HG03064 (cell line): ENCODE results near the gene COMTD1.

Experiments used
- ATAC-seq: cut with Tn5 transposase; IDR thresholded peaks from one replicate; pipeline ENCODE4 v1.9.1; 2021; ENCODE audit warnings: low read depth; ENCODE audit not compliant: unreplicated experiment

Gene COMTD1

DNA sequence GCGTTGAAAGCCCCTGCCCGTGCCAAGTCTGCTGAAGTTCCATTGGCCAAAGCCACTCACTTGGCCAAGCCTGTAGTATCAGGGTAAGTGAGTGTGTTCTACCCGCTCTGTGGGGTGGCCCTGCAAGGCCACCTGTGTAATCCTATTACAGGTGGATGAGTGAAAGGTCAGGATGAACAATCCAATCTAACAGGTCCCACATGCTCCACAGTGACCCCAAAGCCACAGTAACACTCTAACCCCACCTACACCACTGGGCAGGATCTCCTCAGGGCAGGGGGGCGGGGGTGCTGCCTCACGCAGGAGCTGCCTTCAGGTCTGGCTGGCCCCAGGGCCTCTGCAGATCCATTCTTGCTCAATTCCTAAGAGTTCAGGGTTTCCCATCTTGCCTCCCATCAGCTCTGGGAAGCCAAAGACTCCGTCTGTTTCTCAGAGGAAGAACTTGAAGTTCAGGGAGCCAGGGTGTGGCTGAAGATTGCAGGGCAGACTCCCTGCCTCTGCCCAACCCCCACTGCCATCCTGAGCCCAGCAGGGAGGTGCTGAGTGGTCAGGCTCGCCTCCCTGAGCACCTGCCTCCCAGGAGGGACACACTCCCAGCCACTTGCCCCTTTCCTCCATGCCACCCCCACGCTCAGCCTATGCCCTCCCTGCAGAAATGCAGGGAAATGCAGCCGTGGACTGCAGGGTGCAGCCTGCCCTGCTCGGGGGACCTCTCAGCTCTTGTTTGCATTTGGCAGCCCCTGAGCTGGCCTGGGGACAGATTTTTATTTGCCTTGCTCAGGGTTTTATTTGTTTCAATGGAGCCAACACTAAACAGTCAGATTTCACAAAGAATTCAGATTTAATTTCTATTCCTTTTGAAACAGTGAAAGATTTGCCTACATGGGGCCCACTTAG, 9.8 kb upstream of the COMTD1 start:
- no peak for ATAC-seq

DNA sequence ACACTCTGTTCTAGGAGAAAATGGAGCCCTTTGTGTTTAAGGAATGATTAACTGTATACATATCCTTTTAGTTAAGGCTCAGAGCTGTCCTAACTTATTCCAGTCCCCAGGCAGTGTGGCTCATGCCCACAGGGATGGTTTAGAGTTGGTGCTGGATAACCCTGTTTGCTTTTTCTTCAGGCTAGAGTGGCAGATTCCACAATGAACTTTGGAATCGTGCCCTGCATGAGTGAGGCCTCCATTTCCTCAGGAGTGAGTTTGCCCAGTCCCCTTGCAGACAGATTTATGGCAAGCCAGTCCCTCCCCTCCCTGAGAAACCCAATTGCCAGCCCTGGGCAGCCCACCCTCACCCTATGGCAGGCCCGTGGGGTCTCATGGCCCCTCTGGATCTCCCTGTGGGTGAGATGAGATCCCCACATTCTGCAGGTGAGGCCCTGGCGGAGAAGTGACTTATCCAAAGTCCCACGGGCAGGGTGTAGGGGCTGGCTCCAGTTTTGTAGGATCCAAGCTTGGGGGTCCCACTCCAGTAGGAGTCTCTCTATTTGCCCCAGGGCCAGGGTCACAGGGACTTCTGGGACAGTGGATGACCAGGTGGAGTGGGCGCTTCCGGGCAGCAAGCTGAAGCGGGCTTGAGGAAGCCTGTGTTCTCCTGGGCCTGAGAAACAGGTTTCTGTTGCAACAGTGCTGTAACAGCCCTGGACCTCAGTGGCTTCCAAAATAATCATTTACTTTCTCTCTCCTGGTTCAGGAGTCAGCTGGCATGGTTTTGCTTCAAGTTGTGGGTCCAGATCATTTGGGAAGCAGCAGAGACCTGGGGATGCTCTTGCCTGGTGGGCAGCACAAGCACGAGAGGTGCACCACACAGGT, 9.0 kb upstream of the COMTD1 start:
- ATAC-seq: no peak

DNA sequence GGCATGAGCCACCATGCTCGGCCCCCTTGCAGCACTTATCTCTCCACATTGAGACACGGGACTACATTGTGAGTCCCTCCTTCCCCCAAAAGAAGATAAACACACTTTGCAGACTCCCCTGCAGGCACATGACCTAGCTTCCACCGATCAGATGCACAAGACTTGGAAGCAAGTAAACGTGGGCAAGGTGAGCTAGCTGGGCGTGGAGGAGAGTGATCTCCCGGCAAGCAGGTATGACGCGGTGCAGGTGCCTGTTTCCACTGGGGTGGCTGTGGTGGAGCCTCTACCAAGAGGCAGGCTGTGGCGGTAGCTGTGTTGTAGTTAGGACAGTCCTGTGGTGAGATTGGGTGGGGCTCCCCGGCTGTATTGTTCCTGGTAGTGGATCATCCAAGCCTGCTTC, 7.7 kb upstream of the COMTD1 start:
- ATAC-seq: no peak

DNA sequence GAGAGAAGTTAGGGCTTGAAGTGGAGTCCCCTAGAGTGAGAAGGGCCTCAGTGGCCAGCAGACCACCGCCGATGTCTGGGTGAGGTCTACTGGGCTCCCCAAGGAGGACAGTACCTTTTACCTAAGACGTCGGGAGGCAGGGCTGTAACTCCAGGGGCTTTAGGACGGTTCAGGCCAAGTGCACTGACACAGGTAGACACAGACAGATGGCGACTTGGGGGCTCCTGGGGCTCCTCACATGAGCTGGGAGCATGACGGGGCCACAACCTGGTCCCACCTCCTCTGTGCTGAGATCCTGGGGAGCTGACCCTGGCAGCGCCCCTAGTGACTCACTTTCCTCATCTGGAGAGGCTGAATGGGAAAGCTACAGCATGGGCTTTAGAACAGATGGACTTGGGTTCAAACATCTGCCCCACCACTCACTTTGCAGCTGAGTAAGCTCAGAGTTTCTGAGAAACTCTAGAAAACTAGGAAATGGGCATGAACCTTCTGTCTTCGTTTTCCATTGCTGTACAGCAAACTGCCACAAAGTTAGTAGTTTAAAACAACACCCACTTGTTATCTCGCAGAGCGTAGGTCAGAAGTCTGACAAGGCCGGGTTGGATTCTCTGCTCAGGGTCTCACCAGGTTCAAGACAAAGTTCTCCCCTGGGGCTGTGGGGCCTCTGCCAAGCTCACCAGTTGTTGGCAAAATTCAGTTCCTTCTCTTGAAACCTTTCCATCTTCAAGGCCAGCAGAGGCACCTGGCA, 4.7 kb upstream of the COMTD1 start:
- no peak for ATAC-seq

DNA sequence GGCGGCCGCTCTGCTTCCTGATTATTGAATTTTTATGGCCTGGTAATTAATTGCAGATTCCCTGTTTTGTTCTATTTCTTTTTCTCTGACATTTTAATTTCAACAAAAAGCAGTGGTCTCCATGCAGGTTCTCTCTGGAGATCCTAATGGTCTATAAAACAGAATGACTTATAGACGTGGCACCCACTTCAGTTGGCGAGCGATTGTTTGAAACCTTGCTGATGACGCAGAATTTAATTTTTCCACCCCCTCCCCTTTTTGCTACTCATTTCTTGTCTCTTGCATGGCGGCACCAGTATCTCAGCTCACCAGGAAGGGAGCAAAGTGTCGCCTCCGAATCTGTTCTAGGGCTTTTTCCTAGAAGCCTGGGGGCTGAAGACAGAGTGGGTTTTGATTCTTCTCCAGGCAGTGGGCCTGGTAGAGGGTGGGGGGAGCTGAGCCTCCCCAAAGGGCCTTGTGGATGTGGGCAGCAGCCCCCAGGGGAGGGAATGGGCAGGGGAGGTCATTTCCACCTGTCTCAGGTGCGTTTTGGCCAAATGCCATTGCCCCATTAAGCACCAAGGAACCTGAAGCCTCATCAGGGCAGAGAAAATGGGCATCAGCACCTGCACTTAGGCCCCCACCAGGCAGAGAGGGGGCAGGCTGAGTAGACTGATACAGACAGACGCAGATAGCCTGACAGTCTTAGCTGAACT, 3.5 kb upstream of the COMTD1 start:
- no peak for ATAC-seq

DNA sequence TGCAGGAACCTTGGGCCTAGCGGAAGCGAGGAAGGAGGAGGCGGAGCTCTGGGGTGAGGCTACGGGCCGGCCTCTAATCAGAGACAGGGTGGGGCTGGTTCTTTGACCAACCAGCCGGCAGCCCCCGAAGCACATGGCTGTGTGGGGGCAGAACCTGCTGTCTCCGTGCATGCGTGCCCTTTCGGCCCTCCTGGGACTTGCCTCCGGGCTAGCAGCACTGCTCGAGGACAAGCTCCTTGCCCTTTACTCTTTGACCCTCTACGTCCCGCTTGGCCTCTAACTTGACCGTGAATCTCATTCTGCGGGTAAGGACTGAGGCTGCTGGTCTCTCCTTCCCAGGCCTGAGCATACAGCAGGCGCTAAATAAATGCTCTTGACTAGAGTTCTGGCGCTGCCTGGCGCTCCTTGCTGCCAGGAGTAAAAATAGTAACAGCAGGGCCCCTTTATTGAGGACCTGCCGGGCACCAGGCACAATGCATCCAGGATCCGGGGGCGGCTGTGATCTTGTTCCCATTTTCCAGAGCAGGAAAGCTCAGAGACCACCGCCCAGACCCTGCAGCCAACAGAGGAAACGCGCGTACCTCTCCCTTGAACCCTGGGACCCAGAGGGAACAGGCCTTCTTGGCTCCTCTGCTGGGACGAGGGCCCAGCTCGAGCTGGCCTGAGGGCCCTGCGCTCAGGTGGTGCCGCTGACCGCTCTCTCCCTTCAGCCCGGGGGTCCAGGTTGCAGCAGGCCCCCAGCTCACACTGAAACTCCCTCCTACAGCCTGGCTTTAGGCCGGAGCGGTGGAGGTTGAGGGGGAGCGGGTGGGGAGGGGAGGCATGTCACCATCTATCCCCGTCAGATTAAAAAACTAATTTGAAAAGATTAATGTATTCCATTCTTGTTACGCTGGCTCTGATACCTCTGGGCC, 2.7 kb upstream of the COMTD1 start:
- no peak for ATAC-seq

DNA sequence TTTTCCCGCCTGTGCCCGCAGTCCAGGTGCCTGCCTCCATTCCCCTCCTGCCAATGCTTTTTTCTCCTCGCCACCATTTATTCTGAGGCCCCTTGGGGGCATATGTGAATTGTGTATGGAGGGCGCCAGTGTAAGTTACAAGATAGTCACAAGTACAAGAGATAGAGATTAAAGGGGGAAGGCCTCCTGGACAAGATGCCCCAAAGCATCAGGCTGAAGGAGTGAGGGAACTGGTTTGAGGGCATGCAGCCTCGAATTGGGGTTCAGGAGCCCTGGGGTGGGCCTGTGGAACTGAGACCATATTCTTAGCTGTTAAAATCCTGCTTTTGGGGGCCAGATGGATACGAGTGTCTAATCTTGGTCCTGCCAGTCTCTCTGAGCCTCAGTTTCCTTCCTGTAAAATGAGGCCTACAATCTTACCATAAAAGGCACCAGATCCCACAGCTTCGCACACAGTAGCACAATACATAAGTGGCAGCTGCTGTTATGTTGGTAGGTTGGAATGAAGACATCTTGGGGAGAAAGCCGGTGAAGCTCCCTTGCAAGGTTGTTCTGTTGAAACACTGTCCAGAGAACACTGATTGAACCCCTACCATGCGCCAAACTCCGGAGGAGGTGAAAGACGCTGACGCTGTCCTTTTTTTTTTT, 545 bp upstream of the COMTD1 start:
- no peak for ATAC-seq

DNA sequence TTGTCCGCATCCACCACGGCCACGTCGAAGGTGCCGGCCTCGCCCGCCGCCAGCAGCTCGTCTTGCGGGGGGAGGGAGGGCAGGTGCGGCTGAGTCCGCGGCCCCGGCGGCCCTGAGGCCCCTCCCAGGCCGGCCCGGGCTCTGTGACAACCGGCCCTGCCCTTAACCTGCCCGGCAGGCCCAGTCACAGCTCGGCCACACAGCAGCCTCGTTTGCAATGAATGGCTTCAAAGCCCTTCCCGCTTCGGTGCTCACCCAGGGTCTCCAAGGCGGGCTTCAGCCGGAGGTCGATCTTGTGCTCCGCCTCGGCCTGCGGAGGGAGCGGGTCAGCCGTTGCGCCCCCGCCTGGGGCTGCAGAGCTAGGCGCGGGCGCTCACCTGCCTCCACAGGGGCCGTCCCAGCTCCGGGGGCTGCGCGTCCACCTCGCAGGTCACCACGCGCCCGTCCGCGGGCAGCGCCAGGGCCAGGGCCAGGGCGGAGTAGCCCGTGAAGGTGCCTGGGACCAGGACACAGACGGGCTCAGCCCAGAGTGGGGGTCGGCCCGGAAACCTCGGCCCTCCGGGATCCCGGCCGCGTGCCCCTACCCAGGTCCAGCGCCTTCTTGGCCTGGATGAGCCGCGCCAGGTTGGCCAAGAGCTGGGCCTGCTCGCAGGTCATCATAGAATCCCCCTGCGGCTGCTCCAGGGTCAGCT, 928 bp downstream of the COMTD1 start:
- peak; percentile 17 for ATAC-seq

DNA sequence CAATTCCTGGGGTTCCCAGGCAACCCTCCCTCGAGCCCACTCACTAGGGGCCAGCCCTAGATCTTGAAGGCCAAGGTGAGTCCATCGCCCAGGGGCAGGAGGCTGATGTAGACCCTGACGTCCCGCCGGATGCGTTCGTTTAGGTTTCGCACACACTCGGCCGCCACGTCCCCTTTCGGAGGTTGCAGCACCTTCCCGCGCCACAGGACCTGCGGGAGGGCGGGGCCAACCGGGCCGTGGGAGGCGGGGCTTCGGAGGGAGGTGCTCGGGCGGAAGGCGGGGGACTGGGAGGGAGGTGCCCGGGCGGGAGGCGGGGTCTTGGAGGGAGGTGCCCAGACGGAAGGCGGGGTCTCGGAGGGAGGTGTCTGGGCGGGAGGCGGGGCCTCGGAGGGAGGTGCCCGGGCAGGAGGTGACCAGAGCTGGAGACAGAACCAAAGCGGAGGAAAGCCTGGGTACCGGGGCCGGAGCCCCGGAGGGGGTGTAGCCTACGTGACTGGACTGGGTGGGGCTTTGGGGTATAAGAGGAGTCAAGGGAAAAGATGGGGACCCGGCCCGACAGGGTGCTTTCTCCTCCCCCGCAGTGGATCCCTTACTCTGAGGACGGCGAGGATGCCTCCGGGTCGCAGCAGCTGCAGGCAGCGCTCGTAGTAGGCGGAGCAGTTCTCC, 1.6 kb downstream of the COMTD1 start:
- peak; percentile 54 for ATAC-seq

DNA sequence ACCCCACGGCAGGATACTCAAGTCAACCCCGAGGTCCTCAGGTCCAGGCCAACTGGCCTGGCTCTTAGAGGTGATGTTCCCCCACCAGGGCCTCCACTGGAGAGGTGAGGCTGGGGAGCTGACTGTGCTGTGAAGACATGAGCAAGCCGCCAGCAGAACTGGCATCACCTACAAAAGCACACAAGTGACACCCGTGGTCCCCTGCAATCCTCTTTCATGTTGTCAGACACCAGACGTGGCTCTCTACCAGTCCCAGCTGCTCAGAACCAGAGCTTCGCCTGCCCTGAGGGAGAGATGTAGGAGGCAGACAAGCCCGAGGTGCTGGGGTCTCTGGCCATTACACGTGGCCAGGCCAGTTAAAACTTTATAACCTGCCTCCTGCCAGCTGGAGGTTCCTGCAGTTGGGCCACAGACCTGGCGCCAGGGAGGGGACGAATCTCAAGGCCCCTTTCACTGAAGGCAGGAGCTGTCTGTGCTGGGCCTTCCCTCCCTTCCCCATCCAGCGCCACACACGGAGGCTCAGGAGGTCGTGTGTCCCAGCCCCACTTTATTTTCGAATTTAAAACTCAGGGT, 2.2 kb downstream of the COMTD1 start:
- no peak for ATAC-seq

DNA sequence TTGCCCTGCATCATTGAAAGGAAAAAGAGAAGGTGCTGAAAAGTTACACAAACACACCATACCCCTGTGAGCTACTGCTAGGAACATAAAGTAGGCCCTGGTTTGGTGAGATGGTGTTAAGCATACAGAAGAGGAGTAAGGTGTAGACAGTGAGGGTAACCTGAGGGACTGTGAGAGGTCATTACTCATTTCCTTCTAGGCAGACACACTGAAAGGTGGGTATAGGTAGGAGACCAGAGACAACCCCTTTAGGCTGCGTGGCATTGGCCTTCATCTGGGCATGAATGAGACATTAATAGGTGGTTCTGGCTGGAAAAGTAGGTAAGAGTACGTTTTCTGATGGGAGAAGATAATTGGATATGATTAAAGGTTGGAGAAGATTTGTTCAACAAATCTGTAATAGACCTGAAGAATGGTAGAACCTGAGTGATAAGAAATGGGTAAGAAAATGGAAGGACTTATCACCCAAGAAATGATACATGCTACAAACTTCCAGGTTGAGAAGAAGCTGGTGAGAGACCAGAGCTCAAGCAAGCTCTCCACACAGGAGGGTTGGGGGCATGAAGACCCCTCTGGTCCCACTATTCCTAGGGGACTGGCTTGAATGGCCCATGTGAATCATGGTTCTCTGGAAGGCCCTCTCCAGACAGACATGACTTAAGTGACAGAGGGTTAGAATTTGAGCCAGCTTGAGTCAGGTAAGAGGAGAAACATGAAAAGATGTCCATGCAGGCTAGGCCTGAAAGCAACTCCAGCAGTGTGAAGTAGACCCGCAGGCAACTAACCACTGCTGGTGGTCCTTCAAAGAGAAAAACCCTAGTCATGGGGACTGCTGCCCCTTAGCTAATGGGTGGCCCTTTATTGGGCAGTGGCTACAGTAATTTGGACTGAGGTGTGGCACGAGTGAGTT, 3.8 kb downstream of the COMTD1 start:
- ATAC-seq: no peak

DNA sequence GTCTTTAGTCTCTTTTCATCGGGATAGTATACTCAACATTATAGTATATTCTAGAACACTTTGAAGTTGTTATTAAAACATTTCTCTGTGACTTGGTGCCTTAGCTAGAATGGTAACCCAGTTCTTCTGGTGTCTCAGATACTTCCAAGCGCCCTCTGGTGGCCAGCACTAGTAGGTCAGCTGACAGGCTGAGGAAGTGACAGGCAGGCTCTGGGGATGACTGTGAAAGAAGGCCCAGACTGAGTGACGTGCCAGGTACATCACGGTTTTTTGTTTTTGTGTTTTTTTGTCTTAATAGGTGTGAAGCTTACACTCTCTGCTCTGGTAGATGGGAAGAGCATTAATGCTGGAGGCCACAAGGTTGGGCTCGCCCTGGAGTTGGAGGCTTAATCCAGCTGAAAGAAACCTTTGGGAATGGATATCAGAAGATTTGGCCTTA, 5.1 kb downstream of the COMTD1 start:
- no peak for ATAC-seq

DNA sequence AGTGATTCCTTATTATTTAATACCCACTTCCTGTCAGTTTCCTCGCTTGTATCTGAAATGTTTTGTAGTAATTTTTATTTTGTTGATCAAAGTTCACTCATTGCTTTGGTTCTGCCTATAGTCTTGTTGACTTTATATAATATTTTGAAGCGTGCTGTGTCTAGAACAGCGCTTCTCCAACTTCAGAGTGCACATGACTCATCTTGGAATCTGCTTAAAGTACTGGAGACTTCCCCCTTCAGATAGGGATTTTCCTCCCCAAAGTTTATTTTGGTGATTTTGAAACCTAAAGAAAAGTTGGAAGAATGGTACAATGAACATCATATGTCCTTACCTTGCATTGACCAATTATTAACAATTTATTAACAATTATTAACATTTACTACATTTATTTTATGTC, 5.8 kb downstream of the COMTD1 start:
- no peak for ATAC-seq

DNA sequence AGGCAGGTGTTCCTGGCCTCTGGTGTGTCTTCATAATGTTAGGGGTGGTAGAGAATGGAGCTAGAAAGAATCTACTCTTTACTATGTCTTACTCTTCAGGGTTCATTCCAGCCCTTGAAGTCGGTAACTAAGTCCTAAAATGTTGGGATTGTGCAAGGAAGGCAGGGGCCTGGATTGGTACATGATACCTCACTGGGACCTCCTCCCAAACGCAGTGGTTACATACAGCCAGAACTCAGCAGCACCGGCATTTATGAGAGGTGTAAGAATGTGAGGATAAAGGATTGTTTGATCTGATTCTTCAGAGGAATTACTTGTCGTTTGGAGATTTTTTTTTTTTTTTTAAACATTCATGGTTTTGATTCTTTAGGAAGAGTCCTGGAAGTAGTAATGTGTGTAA, 6.9 kb downstream of the COMTD1 start:
- no peak for ATAC-seq

DNA sequence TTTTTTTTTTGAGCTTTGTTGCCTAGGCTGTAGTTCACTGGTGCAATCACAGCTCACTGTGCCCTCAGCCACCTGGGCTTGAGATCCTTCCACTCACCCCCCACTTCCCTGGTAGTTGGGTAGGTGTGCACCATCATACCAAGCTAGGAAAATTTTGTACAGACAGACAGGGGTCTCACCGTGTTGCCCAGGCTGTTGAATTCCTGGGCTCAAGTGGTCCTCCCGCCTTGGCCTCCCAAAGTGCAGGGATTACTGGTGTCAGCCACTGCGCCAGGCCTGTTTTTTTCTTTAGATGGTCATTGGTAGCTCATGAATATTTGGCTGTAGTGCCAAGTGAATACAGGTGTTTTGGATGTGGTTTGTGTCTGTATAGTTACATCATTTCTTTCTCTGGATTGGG, 7.5 kb downstream of the COMTD1 start:
- ATAC-seq: no peak

DNA sequence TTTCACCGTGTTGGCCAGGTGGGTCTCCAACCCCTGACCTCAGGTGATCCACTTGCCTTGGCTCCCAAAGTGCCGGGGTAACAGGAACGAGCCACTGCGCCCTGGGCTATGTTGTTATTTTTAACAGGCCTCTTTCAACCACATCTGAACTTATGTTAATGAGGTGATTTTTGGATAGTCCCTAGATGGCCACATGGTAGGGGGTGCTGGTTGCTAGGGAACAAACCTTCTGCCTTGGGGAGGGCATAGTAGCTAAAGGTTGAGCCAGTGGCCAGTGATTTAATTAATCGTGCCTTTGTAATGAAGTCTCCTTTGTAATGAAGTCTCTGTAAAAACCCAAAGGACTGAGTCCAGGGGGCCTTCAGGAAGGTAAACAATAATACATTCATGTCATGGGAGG, 9.1 kb downstream of the COMTD1 start:
- ATAC-seq: no peak
